OCI-LY1 (cell line): ENCODE measurements around the gene ACAP3.

Source experiments
- EZH2 ChIP-seq: fragments of 200-600 bp; sonication (generic), shearing (Covaris generic); IDR thresholded peaks from 2 replicates; pipeline ENCODE4 v1.8.0; 2017; ENCODE audit warnings: borderline replicate concordance, mixed run types, mild to moderate bottlenecking, antibody characterized with exemption, low read length, moderate library complexity, mixed read lengths
- TF ChIP-seq, protein P1 (sequence below): fragments of 200-600 bp; sonication (generic), shearing (Covaris generic); IDR thresholded peaks from 2 replicates; pipeline ENCODE4 v1.5.1; 2017; ENCODE audit warnings: mild to moderate bottlenecking, antibody characterized with exemption, low read length, moderate library complexity, mixed read lengths

DNA sequence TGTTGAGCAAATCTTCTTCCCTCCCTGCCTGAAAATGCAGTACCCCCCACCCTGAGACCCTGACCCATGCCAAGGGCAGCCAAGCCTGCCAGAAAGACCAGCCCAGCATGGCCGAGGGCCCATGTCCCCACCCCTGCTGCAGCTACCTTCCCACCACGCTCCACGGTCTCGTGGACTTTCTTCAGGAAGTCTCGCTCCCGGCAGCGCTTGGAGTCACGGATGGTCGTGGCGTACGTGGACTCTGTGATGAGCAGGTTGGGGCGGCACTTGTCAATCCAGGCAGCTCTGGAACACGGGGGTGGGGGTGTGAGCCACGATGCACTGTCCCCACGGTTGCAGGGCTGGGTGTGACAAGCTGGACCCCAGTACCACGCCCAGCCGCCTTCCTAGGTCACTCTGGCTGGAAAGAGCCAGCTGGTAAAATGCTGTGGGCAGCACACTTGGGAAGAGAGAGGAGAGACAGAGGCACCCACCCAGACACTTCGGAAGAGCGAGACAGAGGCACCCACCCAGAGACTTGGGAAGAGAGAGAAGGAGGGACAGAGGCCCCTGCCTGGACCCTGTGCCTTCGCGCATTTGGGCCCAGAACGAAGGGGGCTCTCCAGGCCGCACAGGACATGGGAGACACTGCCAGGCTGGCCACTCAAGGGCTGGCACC, 7.1 kb upstream of the ACAP3 start:
- no peak for TF ChIP-seq EZH2
- TF ChIP-seq, protein P1, sequence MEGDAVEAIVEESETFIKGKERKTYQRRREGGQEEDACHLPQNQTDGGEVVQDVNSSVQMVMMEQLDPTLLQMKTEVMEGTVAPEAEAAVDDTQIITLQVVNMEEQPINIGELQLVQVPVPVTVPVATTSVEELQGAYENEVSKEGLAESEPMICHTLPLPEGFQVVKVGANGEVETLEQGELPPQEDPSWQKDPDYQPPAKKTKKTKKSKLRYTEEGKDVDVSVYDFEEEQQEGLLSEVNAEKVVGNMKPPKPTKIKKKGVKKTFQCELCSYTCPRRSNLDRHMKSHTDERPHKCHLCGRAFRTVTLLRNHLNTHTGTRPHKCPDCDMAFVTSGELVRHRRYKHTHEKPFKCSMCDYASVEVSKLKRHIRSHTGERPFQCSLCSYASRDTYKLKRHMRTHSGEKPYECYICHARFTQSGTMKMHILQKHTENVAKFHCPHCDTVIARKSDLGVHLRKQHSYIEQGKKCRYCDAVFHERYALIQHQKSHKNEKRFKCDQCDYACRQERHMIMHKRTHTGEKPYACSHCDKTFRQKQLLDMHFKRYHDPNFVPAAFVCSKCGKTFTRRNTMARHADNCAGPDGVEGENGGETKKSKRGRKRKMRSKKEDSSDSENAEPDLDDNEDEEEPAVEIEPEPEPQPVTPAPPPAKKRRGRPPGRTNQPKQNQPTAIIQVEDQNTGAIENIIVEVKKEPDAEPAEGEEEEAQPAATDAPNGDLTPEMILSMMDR, result no peak
